HepG2 (cell line): ENCODE data around the gene ARL5B. TPM values are rescaled to one million over a fixed set of nuclear protein-coding genes. Genes with fewer than 3 reads are reported as not detected.

Experiments used
- AHR ChIP-seq: IDR thresholded peaks from 2 replicates; pipeline ENCODE4 v1.6.1; 2018; ENCODE audit warnings: missing genetic modification reagents, missing compliant biosample characterization
- ARNT ChIP-seq: fragments of 450-650 bp; IDR thresholded peaks from 2 replicates; pipeline ENCODE4 v1.6.1; 2017
- BORCS8-MEF2B ChIP-seq: sonication (generic); formaldehyde crosslinking; IDR thresholded peaks from 2 replicates; pipeline ENCODE4 v1.8.0; 2022; ENCODE audit warnings: mild to moderate bottlenecking, missing genetic modification reagents
- CREM ChIP-seq, 2 experiments: sonication (generic) in 1 of 2; formaldehyde crosslinking in 1 of 2; IDR thresholded peaks; 2 replicates each; pipeline versions ENCODE4 v1.4.0 to v1.6.1; 2016 to 2020; ENCODE audit warnings: antibody characterized with exemption in 1 of 2, mild to moderate bottlenecking in 1 of 2, missing genetic modification reagents in 1 of 2
- ESRRA ChIP-seq: sonication (generic); formaldehyde crosslinking; IDR thresholded peaks from 2 replicates; pipeline ENCODE4 v1.5.1; 2020; ENCODE audit warnings: mild to moderate bottlenecking, low read depth, missing genetic modification reagents
- HMG20A ChIP-seq: IDR thresholded peaks from 2 replicates; pipeline ENCODE4 v1.6.1; 2016; ENCODE audit warnings: borderline replicate concordance
- SOX5 ChIP-seq: IDR thresholded peaks from 2 replicates; pipeline ENCODE4 v1.6.1; 2016; ENCODE audit warnings: borderline replicate concordance
- ZBTB14 ChIP-seq: sonication (generic); formaldehyde crosslinking; IDR thresholded peaks from 2 replicates; pipeline ENCODE4 v1.4.0; 2020; ENCODE audit warnings: missing genetic modification reagents
- ZFP82 ChIP-seq: sonication (generic); formaldehyde crosslinking; IDR thresholded peaks from 2 replicates; pipeline ENCODE4 v1.5.1; 2020; ENCODE audit warnings: mild to moderate bottlenecking, missing genetic modification reagents, borderline replicate concordance
- ZNF256 ChIP-seq: sonication (generic); formaldehyde crosslinking; conservative IDR thresholded peaks from 2 replicates; pipeline ENCODE4 v1.4.0; 2020; ENCODE audit warnings: missing genetic modification reagents
- ZNF557 ChIP-seq: sonication (generic); formaldehyde crosslinking; IDR thresholded peaks from 2 replicates; pipeline ENCODE4 v1.4.0; 2020; ENCODE audit warnings: missing genetic modification reagents
- ZNF704 ChIP-seq: sonication (generic); formaldehyde crosslinking; IDR thresholded peaks from 2 replicates; pipeline ENCODE4 v1.8.1; 2023; ENCODE audit warnings: mild to moderate bottlenecking, inconsistent platforms, moderate library complexity, missing genetic modification reagents, borderline replicate concordance
- ZNF883 ChIP-seq: sonication (generic); formaldehyde crosslinking; IDR thresholded peaks from 2 replicates; pipeline ENCODE4 v1.5.1; 2020; ENCODE audit warnings: mild to moderate bottlenecking, missing genetic modification reagents; ENCODE audit errors: not compliant biosample characterization
- ZSCAN21 ChIP-seq: sonication (generic); formaldehyde crosslinking; IDR thresholded peaks from 2 replicates; pipeline ENCODE4 v1.8.0; 2022; ENCODE audit warnings: mild to moderate bottlenecking, missing genetic modification reagents, moderate library complexity, borderline replicate concordance
- polyA plus RNA-seq, 8 experiments: library from polyadenylated mRNA; depleted of rRNA in 3 of 8; stranded (reverse) in 7 of 8; unstranded in 1 of 8; fragments of >200 nt; fragmentation: Illumina TruSeq in 4 of 8; extraction: Trizol in 4 of 8; gene quantifications; 2 replicates each; pipeline versions ENCODE4 v1.2.1 to v1.2.3, GENCODE V29; 2011 to 2016; ENCODE audit warnings: low read depth in 4 of 8, missing spikeins in 1 of 8, mixed read lengths in 1 of 8; ENCODE audit not compliant: insufficient read depth in 1 of 8
- total RNA-seq, 5 experiments: library from RNA; depleted of rRNA; stranded (reverse); fragments of >200 nt; fragmentation: Illumina TruSeq; extraction: Trizol; gene quantifications; 2 replicates each; pipeline ENCODE4 v1.2.3, GENCODE V29; 2016; ENCODE audit warnings: low read depth in 1 of 5
- TF ChIP-seq, protein P1 (sequence below): sonication (generic); formaldehyde crosslinking; IDR thresholded peaks from 2 replicates; pipeline ENCODE4 v1.4.0; 2020; ENCODE audit warnings: missing genetic modification reagents, borderline replicate concordance
- TF ChIP-seq, protein P2 (sequence below): sonication (generic); formaldehyde crosslinking; IDR thresholded peaks from 2 replicates; pipeline ENCODE4 v1.4.0; 2020; ENCODE audit warnings: missing genetic modification reagents, mild to moderate bottlenecking, borderline replicate concordance
- TF ChIP-seq, protein P3 (sequence below): IDR thresholded peaks from 2 replicates; pipeline ENCODE4 v1.6.1; 2016; ENCODE audit warnings: low read depth, missing genetic modification reagents, missing compliant biosample characterization

The ARL5B gene
- total and polyA plus RNA-seq, 2 of the 13 experiments (the other 11 are each of a cell fraction or from before 2014, with no cell fraction given): 26.6 to 32.7 TPM

GRCh38 chr10:18610517-18610916, 48.7 kb upstream of the ARL5B start (continued):
- TF ChIP-seq ZNF704 (no peak), HMG20A (peak; percentile 92; the same call in 1 of the 2 replicates), ARNT (no peak), SOX5 (CRISPR knock-in tag) (peak; percentile 92), ZBTB14 (CRISPR knock-in tag) (no peak), ZNF557 (no peak), ZSCAN21 (CRISPR knock-in tag) (no peak), ZNF256 (CRISPR knock-in tag) (no peak), ZFP82 (CRISPR knock-in tag) (no peak), BORCS8-MEF2B (CRISPR knock-in tag) (no peak), CREM (IDR thresholded peaks at IDR 0.05) (peak; percentile 82), CREM (CRISPR knock-in tag; IDR thresholded peaks at IDR 0.05) (no peak), AHR (CRISPR knock-in tag) (peak; percentile 85; the same call in 1 of the 2 replicates), ESRRA (CRISPR knock-in tag) (no peak), ZNF883 (no peak)
- TF ChIP-seq, protein P1, sequence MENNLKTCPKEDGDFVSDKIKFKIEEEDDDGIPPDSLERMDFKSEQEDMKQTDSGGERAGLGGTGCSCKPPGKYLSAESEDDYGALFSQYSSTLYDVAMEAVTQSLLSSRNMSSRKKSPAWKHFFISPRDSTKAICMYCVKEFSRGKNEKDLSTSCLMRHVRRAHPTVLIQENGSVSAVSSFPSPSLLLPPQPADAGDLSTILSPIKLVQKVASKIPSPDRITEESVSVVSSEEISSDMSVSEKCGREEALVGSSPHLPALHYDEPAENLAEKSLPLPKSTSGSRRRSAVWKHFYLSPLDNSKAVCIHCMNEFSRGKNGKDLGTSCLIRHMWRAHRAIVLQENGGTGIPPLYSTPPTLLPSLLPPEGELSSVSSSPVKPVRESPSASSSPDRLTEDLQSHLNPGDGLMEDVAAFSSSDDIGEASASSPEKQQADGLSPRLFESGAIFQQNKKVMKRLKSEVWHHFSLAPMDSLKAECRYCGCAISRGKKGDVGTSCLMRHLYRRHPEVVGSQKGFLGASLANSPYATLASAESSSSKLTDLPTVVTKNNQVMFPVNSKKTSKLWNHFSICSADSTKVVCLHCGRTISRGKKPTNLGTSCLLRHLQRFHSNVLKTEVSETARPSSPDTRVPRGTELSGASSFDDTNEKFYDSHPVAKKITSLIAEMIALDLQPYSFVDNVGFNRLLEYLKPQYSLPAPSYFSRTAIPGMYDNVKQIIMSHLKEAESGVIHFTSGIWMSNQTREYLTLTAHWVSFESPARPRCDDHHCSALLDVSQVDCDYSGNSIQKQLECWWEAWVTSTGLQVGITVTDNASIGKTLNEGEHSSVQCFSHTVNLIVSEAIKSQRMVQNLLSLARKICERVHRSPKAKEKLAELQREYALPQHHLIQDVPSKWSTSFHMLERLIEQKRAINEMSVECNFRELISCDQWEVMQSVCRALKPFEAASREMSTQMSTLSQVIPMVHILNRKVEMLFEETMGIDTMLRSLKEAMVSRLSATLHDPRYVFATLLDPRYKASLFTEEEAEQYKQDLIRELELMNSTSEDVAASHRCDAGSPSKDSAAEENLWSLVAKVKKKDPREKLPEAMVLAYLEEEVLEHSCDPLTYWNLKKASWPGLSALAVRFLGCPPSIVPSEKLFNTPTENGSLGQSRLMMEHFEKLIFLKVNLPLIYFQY (CRISPR knock-in tag): peak; percentile 40; the same call in 1 of the 2 replicates
- TF ChIP-seq, protein P2, sequence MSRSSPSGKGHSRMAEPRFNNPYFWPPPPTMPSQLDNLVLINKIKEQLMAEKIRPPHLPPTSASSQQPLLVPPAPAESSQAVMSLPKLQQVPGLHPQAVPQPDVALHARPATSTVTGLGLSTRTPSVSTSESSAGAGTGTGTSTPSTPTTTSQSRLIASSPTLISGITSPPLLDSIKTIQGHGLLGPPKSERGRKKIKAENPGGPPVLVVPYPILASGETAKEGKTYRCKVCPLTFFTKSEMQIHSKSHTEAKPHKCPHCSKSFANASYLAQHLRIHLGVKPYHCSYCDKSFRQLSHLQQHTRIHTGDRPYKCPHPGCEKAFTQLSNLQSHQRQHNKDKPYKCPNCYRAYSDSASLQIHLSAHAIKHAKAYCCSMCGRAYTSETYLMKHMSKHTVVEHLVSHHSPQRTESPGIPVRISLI (CRISPR knock-in tag): no peak
- TF ChIP-seq, protein P3, sequence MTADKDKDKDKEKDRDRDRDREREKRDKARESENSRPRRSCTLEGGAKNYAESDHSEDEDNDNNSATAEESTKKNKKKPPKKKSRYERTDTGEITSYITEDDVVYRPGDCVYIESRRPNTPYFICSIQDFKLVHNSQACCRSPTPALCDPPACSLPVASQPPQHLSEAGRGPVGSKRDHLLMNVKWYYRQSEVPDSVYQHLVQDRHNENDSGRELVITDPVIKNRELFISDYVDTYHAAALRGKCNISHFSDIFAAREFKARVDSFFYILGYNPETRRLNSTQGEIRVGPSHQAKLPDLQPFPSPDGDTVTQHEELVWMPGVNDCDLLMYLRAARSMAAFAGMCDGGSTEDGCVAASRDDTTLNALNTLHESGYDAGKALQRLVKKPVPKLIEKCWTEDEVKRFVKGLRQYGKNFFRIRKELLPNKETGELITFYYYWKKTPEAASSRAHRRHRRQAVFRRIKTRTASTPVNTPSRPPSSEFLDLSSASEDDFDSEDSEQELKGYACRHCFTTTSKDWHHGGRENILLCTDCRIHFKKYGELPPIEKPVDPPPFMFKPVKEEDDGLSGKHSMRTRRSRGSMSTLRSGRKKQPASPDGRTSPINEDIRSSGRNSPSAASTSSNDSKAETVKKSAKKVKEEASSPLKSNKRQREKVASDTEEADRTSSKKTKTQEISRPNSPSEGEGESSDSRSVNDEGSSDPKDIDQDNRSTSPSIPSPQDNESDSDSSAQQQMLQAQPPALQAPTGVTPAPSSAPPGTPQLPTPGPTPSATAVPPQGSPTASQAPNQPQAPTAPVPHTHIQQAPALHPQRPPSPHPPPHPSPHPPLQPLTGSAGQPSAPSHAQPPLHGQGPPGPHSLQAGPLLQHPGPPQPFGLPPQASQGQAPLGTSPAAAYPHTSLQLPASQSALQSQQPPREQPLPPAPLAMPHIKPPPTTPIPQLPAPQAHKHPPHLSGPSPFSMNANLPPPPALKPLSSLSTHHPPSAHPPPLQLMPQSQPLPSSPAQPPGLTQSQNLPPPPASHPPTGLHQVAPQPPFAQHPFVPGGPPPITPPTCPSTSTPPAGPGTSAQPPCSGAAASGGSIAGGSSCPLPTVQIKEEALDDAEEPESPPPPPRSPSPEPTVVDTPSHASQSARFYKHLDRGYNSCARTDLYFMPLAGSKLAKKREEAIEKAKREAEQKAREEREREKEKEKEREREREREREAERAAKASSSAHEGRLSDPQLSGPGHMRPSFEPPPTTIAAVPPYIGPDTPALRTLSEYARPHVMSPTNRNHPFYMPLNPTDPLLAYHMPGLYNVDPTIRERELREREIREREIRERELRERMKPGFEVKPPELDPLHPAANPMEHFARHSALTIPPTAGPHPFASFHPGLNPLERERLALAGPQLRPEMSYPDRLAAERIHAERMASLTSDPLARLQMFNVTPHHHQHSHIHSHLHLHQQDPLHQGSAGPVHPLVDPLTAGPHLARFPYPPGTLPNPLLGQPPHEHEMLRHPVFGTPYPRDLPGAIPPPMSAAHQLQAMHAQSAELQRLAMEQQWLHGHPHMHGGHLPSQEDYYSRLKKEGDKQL (CRISPR knock-in tag): peak; percentile 85; the same call in 1 of the 2 replicates
